ENCODE results near the gene CEP97. TPM values are rescaled to one million over a fixed set of nuclear protein-coding genes. Genes with fewer than 3 reads are reported as not detected.

CEP97 gene
- total RNA-seq, 1 donor: 8.8 TPM

- H3K4me1 ChIP-seq (ENCODE audit: insufficient read depth, low read length): peaks cover 14% of the 10 kb centered on the region
- no peaks in the 10 kb centered on the region for H3K9me3 ChIP-seq (ENCODE audit: low read depth, low read length)
- no peak overlapping the region for H3K4me3 ChIP-seq (ENCODE audit: low read length)
- H3K27me3 ChIP-seq (ENCODE audit: insufficient read depth, low read length): no peaks in the 10 kb centered on the region
Observed at GRCh38 chr3:101811875-101812274, 87.5 kb downstream of the CEP97 start.

DNA sequence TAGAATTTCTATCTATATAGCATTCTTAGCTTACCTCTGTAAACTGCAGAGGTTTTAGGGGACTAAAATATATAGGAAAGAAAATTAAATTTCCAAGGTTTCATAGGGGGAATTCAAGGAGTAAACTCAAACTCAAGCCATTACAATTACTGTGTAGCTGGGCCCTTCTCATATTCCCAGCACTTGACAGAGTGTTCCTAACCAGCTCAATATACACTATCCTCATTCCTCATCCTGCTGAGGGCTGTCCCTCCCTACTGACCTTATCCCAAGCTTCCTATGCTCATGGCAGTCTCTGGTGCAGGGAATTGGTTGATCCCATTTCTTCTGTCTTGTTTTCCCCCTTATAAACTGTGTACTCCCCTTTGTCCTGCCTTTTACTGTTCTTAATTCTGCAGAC is 88.5 kb downstream of the CEP97 start:
- Histone ChIP-seq H3K4me3 (ENCODE audit: low read length) (no peak overlapping the region), H3K27me3 (ENCODE audit: insufficient read depth, low read length) (no peaks in the 10 kb centered on the region), H3K4me1 (ENCODE audit: insufficient read depth, low read length) (peaks cover 23% of the 10 kb centered on the region), H3K9me3 (ENCODE audit: low read depth, low read length) (no peaks in the 10 kb centered on the region)

DNA sequence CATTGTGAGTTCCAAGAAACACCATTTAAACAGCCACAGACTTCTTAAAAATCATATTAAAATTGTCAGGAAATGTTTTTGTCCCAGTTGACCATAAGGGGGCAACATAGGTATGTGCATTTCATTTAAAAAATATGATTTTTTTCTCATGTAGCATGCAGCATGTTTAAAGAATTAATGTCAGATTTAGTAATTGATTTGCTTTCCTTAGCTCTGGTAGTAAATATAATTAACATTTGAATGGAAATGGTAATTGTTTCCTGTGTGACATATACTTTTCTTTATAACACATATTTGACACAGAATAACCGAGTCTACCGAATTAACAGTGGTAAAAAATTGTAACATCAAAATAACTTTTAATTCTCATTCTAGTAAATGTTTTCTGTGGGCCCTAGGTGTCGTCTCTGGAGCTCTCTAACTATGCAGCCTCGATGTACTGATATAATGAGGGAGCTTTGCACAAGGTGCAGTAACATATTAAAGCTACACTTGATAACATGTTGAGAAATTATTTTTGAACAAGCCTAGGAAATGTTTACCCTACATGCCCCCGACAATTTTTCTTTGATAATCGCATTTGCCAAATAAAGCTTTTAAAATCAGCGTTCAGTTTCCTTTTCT is 89.5 kb downstream of the CEP97 start:
- no peaks in the 10 kb centered on the region for H3K27me3 ChIP-seq (ENCODE audit: insufficient read depth, low read length)
- H3K4me1 ChIP-seq (ENCODE audit: insufficient read depth, low read length): peaks cover 29% of the 10 kb centered on the region
- H3K9me3 ChIP-seq (ENCODE audit: low read depth, low read length): no peaks in the 10 kb centered on the region
- H3K4me3 ChIP-seq (ENCODE audit: low read length): no peak overlapping the region

- Histone ChIP-seq H3K4me1 (ENCODE audit: insufficient read depth, low read length) (peaks cover 27% of the 10 kb centered on the region), H3K4me3 (ENCODE audit: low read length) (no peak overlapping the region), H3K27me3 (ENCODE audit: insufficient read depth, low read length) (no peaks in the 10 kb centered on the region), H3K9me3 (ENCODE audit: low read depth, low read length) (no peaks in the 10 kb centered on the region)
Observed at GRCh38 chr3:101814835-101815234, 90.4 kb downstream of the CEP97 start.

DNA sequence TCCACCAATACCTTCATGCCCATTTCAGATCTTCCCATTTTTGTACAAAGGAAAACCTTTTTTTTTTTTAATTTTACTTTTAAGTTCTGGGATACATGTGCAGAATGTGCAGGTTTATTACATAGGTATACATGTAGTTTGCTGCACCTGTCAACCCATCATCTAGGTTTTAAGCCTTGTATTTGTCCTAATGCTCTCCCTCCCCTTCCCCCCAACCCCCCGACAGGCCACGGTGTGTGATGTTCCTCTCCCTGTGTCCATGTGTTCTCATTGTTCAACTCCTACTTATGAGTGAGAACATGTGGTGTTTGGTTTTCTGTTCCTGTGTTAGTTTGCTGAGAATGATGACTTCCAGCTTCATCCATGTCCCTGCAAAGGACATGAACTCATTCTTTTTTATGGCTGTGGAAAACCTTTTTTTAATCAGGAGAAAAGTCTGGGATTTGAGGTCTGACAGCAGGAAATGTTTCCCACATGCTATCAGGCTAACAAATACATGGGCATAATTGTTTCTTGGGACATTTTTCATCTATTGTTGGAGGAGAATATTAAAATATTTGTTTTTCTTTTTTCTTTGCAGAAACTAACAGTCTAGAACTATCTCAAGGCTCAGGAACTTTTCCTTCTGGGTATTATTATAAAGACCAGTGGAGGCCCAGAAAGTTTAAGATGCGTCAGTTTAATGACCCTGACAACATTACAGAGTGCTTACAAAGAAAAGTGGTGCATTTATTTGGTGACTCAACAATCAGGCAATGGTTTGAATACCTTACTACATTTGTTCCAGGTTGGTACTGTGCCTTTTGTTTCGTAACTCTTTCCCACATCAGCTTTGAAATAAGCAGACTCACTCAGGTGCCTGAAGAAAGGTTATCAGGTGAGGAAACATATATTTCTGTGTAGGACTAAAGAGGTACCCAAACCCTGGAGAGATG is 92.1 kb downstream of the CEP97 start:
- no peak overlapping the region for H3K4me3 ChIP-seq (ENCODE audit: low read length)
- no peaks in the 10 kb centered on the region for H3K27me3 ChIP-seq (ENCODE audit: insufficient read depth, low read length)
- H3K9me3 ChIP-seq (ENCODE audit: low read depth, low read length): no peaks in the 10 kb centered on the region
- peaks cover 27% of the 10 kb centered on the region for H3K4me1 ChIP-seq (ENCODE audit: insufficient read depth, low read length)

- peaks cover 27% of the 10 kb centered on the region for H3K4me1 ChIP-seq (ENCODE audit: insufficient read depth, low read length)
- no peaks in the 10 kb centered on the region for H3K9me3 ChIP-seq (ENCODE audit: low read depth, low read length)
- H3K27me3 ChIP-seq (ENCODE audit: insufficient read depth, low read length): no peaks in the 10 kb centered on the region
- no peak overlapping the region for H3K4me3 ChIP-seq (ENCODE audit: low read length)
Observed at GRCh38 chr3:101817992-101818391, 93.6 kb downstream of the CEP97 start.

GRCh38 chr3:101819649-101820206 is 95.3 kb downstream of the CEP97 start:
- no peaks in the 10 kb centered on the region for H3K27me3 ChIP-seq (ENCODE audit: insufficient read depth, low read length)
- no peak overlapping the region for H3K4me3 ChIP-seq (ENCODE audit: low read length)
- H3K9me3 ChIP-seq (ENCODE audit: low read depth, low read length): no peaks in the 10 kb centered on the region
- peaks cover 34% of the 10 kb centered on the region for H3K4me1 ChIP-seq (ENCODE audit: insufficient read depth, low read length)

Other genes with a start within 250 kb of the CEP97 start
- 37.2 TPM for gene SENP7, start 211.4 kb upstream of the CEP97 start, total RNA-seq
- 45.4 TPM for gene TRMT10C, start 162.7 kb upstream of the CEP97 start, total RNA-seq
- gene PCNP, start 150.4 kb upstream of the CEP97 start, total RNA-seq: 193 TPM
- gene ZBTB11, start 47.5 kb upstream of the CEP97 start, total RNA-seq: 96.2 TPM
- 2,166 TPM for gene RPL24, start 37.9 kb upstream of the CEP97 start, total RNA-seq
- gene NXPE3, start 54.6 kb downstream of the CEP97 start, total RNA-seq: 20.3 TPM
- gene NFKBIZ, start 124.9 kb downstream of the CEP97 start, total RNA-seq: 1,930 TPM